H1 (cell line): ENCODE data around the gene RNF183. TPM values are rescaled to one million over a fixed set of nuclear protein-coding genes. Genes with fewer than 3 reads are reported as not detected.

Experiments
- CTCF ChIA-PET: fragments of 300-600 bp; sonication (Branson Sonifier 250); formaldehyde crosslinking; loops from one replicate; lab custom pipeline; 2021; ENCODE audit not compliant: partially characterized antibody; lab: Charles Lee
- POLR2A ChIA-PET: fragments of 300-600 bp; sonication (Branson Sonifier 250); formaldehyde crosslinking; loops from one replicate; lab custom pipeline; 2021; ENCODE audit warnings: inconsistent platforms; ENCODE audit not compliant: partially characterized antibody; lab: Charles Lee
- DNase-seq, 2 experiments: peaks; one replicate each; pipeline versions ENCODE4 v3.0.0 to v3.0.0-alpha.2; 2010 to 2022; ENCODE audit warnings: low spot score in 2 of 2, low read depth in 1 of 2, mixed read lengths in 1 of 2
- FAIRE-seq: peaks from 2 replicates; lab custom pipeline; 2011; peaks lifted over from hg19 to GRCh38; lab: Jason Lieb, UNC
- H2AFZ ChIP-seq: 2 replicates; pipeline ENCODE4 v1.8.1; 2012; ENCODE audit warnings: low read length, inconsistent platforms
- H2AK5ac ChIP-seq: 2 replicates; pipeline ENCODE4 v1.6.1; 2013; ENCODE audit warnings: low read depth, low read length
- H2BK120ac ChIP-seq: replicated peaks from 2 replicates; pipeline ENCODE3; 2013; ENCODE audit warnings: low read depth, low read length, inconsistent platforms
- H2BK12ac ChIP-seq: 2 replicates; pipeline ENCODE4 v1.6.1; 2013; ENCODE audit warnings: low read depth, low read length
- H2BK15ac ChIP-seq: 2 replicates; pipeline ENCODE4 v1.6.1; 2013; ENCODE audit warnings: low read length
- H2BK20ac ChIP-seq: 2 replicates; pipeline ENCODE4 v1.6.1; 2013; ENCODE audit warnings: low read length
- H2BK5ac ChIP-seq: 2 replicates; pipeline ENCODE4 v1.6.1; 2013; ENCODE audit warnings: low read depth, low read length
- H3K14ac ChIP-seq: 2 replicates; pipeline ENCODE4 v1.6.1; 2013; ENCODE audit warnings: inconsistent platforms; ENCODE audit not compliant: insufficient read length
- H3K18ac ChIP-seq: 2 replicates; pipeline ENCODE4 v1.6.1; 2013; ENCODE audit warnings: low read length; ENCODE audit errors: extremely low read depth
- H3K23ac ChIP-seq: 2 replicates; pipeline ENCODE4 v1.6.1; 2013; ENCODE audit warnings: inconsistent platforms; ENCODE audit not compliant: insufficient read length
- H3K23me2 ChIP-seq: 2 replicates; pipeline ENCODE4 v1.6.1; 2013; ENCODE audit warnings: low read depth, low read length
- H3K27ac ChIP-seq: 2 replicates; pipeline ENCODE4 v1.6.1; 2011; ENCODE audit warnings: low read depth, low read length, inconsistent platforms
- H3K27me3 ChIP-seq, 4 experiments: replicated peaks in 1 of 4; 1 replicate in 1 of 4; 2 replicates in 3 of 4; pipeline versions ENCODE4 v1.6.1 to v1.8.1; 2011 to 2013; ENCODE audit warnings: low read length in 3 of 4, mild to moderate bottlenecking in 3 of 4, inconsistent platforms in 2 of 4, mixed read lengths in 2 of 4, moderate library complexity in 1 of 4; ENCODE audit not compliant: control insufficient read depth in 3 of 4, insufficient read depth in 3 of 4; ENCODE audit errors: extremely low read depth in 1 of 4
- H3K36me3 ChIP-seq, 4 experiments: 2 replicates each; pipeline versions ENCODE4 v1.6.1 to v1.8.1; 2011 to 2013; ENCODE audit warnings: mild to moderate bottlenecking in 4 of 4, low read length in 3 of 4, moderate library complexity in 2 of 4, control low read depth in 1 of 4, inconsistent platforms in 1 of 4; ENCODE audit not compliant: insufficient read depth in 4 of 4, control insufficient read depth in 2 of 4
- H3K4ac ChIP-seq: replicated peaks from 2 replicates; pipeline ENCODE3; 2013; ENCODE audit warnings: low read length, low read depth, mixed read lengths, inconsistent platforms; ENCODE audit not compliant: insufficient read length
- H3K4me1 ChIP-seq, 4 experiments: replicated peaks in 1 of 4; 1 replicate in 1 of 4; 2 replicates in 3 of 4; pipeline versions ENCODE4 v1.6.1 to v1.8.1; 2011 to 2013; ENCODE audit warnings: low read length in 3 of 4, inconsistent platforms in 2 of 4, mixed read lengths in 1 of 4; ENCODE audit not compliant: insufficient read depth in 4 of 4, control insufficient read depth in 3 of 4
- H3K4me2 ChIP-seq, 2 experiments: 2 replicates each; pipeline versions ENCODE4 v1.6.1 to v1.8.1; 2011 to 2013; ENCODE audit warnings: low read depth in 2 of 2, low read length in 2 of 2, control low read depth in 1 of 2, inconsistent platforms in 1 of 2, mild to moderate bottlenecking in 1 of 2; ENCODE audit not compliant: insufficient read depth in 1 of 2
- H3K4me3 ChIP-seq, 4 experiments: fragments of 200-600, 300-600 bp in 1 of 4; sonication (generic), shearing (Covaris generic), sonication (Bioruptor Twin) in 1 of 4; 2 replicates each; pipeline versions ENCODE4 v1.5.1 to v1.8.1; 2011 to 2016; ENCODE audit warnings: low read length in 4 of 4, low read depth in 3 of 4, control low read depth in 2 of 4, inconsistent platforms in 2 of 4, mild to moderate bottlenecking in 2 of 4, mixed read lengths in 1 of 4, moderate library complexity in 1 of 4; ENCODE audit not compliant: insufficient read depth in 2 of 4; ENCODE audit errors: extremely low read depth in 1 of 4
- H3K56ac ChIP-seq: replicated peaks from 2 replicates; pipeline ENCODE3; 2013; ENCODE audit warnings: low read depth, mild to moderate bottlenecking, mixed read lengths, low read length, inconsistent platforms; ENCODE audit not compliant: insufficient read length
- H3K79me1 ChIP-seq: 2 replicates; pipeline ENCODE4 v1.6.1; 2013; ENCODE audit warnings: low read depth, low read length, control low read depth
- H3K79me2 ChIP-seq, 2 experiments: 2 replicates each; pipeline versions ENCODE4 v1.6.1 to v1.8.1; 2012 to 2013; ENCODE audit warnings: low read length in 2 of 2, mild to moderate bottlenecking in 2 of 2, inconsistent platforms in 1 of 2; ENCODE audit not compliant: insufficient read depth in 2 of 2, control insufficient read depth in 1 of 2
- H3K9ac ChIP-seq, 4 experiments: replicated peaks in 1 of 4; 1 replicate in 1 of 4; 2 replicates in 3 of 4; pipeline versions ENCODE4 v1.6.1 to v1.8.1; 2011 to 2013; ENCODE audit warnings: low read depth in 3 of 4, low read length in 3 of 4, control low read depth in 2 of 4, mild to moderate bottlenecking in 2 of 4, moderate library complexity in 2 of 4, inconsistent platforms in 1 of 4; ENCODE audit errors: extremely low read depth in 1 of 4
- H3K9me3 ChIP-seq, 2 experiments: 2 replicates each; pipeline versions ENCODE4 v1.6.1 to v1.8.1; 2012 to 2013; ENCODE audit warnings: mild to moderate bottlenecking in 2 of 2, moderate library complexity in 2 of 2, control low read depth in 1 of 2, inconsistent platforms in 1 of 2, low read depth in 1 of 2, low read length in 1 of 2, mixed read lengths in 1 of 2; ENCODE audit not compliant: insufficient read depth in 2 of 2
- H4K20me1 ChIP-seq, 2 experiments: replicated peaks in 1 of 2; 2 replicates each; pipeline versions ENCODE3 to v1.8.1; 2011 to 2013; ENCODE audit warnings: inconsistent platforms in 2 of 2, low read length in 2 of 2, mild to moderate bottlenecking in 1 of 2; ENCODE audit not compliant: insufficient read depth in 2 of 2, control insufficient read depth in 1 of 2
- H4K5ac ChIP-seq: 2 replicates; pipeline ENCODE4 v1.6.1; 2013; ENCODE audit warnings: low read length, low read depth, mixed read lengths, inconsistent platforms; ENCODE audit not compliant: insufficient read length
- H4K8ac ChIP-seq: 2 replicates; pipeline ENCODE4 v1.8.0; 2013; ENCODE audit warnings: mild to moderate bottlenecking, moderate library complexity, low read length, inconsistent platforms; ENCODE audit not compliant: insufficient read depth; ENCODE audit errors: extremely low read depth
- H4K91ac ChIP-seq: replicated peaks from 2 replicates; pipeline ENCODE3; 2013; ENCODE audit warnings: low read length, mixed read lengths, inconsistent platforms; ENCODE audit not compliant: insufficient read length
- BRCA1 ChIP-seq: IDR thresholded peaks from 2 replicates; pipeline ENCODE4 v1.6.1; 2012; ENCODE audit warnings: low read depth, low read length, improper control_type of control experiment
- GABPA ChIP-seq: IDR thresholded peaks from 2 replicates; pipeline ENCODE4 v1.6.1; 2011; ENCODE audit warnings: mild to moderate bottlenecking, low read length, moderate library complexity, borderline replicate concordance; ENCODE audit not compliant: insufficient read depth
- KDM1A ChIP-seq: fragments of 200-600, 300-600 bp; sonication (generic); IDR thresholded peaks from 2 replicates; pipeline ENCODE4 v1.7.1; 2016; ENCODE audit warnings: mild to moderate bottlenecking, low read length, borderline replicate concordance
- RAD21 ChIP-seq, 2 experiments: IDR thresholded peaks in 1 of 2; conservative IDR thresholded peaks in 1 of 2; 2 replicates each; pipeline ENCODE4 v1.6.1; 2011; ENCODE audit warnings: low read depth in 2 of 2, low read length in 2 of 2, improper control_type of control experiment in 1 of 2, inconsistent platforms in 1 of 2, mild to moderate bottlenecking in 1 of 2, moderate library complexity in 1 of 2
- SP1 ChIP-seq: IDR thresholded peaks from 2 replicates; pipeline ENCODE4 v1.6.1; 2011; ENCODE audit warnings: low read depth, low read length
- TBP ChIP-seq: IDR thresholded peaks from 2 replicates; pipeline ENCODE4 v1.6.1; 2011; ENCODE audit warnings: low read depth, low read length, improper control_type of control experiment
- WGBS, 2 experiments: shearing (Covaris generic) in 1 of 2; methylation state at CpG; one replicate each; pipeline versions ENCODE4 v1.1.6 to v1.1.7; 2013 to 2015; ENCODE audit warnings: low lambda C conversion rate in 2 of 2, mixed read lengths in 2 of 2, inconsistent platforms in 1 of 2, low coverage in 1 of 2, missing lambda C conversion rate in 1 of 2; ENCODE audit not compliant: insufficient replicate concordance in 2 of 2, insufficient coverage in 1 of 2, insufficient read length in 1 of 2; ENCODE audit errors: extremely low coverage in 1 of 2, missing lambda C conversion rate in 1 of 2; 5-methylcytosine and 5-hydroxymethylcytosine counted together
- polyA plus RNA-seq, 7 experiments: library from polyadenylated mRNA; depleted of rRNA in 3 of 7; stranded (reverse) in 5 of 7; unstranded in 2 of 7; fragments of >200 nt in 5 of 7; fragments of 200-250 nt in 2 of 7; gene quantifications; 1 replicate in 5 of 7; 2 replicates in 1 of 7; 4 replicates in 1 of 7; pipeline versions ENCODE4 v1.2.1 to v1.2.3, GENCODE V29; 2011 to 2013; ENCODE audit warnings: missing spikeins in 2 of 7, mixed read lengths in 2 of 7
- total RNA-seq: library from RNA; stranded (reverse); fragmentation: NEBNext Ultra II Directional; extraction: Animal tissue kit (Norgen Biotek cat#: 25700); gene quantifications from 2 replicates; pipeline ENCODE4 v1.2.1, GENCODE V29; 2021

Gene RNF183
- total and polyA plus RNA-seq, 2 of the 8 experiments (the other 6 are each of a cell fraction or from before 2014, with no cell fraction given) = 0.15 TPM; not detected in 1

DNA sequence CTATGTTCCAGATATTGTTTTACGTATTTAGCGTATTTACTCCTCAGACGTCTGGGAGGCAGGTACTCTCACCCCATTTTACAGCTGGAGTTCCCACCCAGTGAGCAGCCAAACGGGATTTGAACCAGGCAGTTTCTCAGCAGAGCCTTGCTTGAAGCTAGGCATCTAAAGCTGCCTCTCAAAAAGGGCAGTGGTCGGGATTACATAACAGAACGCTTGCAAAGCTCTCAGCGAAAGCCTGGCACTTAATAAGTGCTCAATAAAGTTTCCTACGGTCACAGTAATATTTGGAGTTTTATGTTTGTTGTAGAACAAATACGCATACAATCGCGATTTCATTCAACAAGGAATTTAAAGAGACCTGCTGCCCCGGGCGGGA lies 45.9 kb upstream of the RNF183 start:
- H4K5ac ChIP-seq = no peak overlapping the region
- H2BK12ac ChIP-seq = no peak overlapping the region
- no peaks in the 10 kb centered on the region for H3K79me2 ChIP-seq
- peak overlapping the region in 1 of 4 experiments; percentile 48; a peak in 1 of 7 replicates for H3K9ac ChIP-seq
- H3K27ac ChIP-seq = no peak overlapping the region
- H3K27me3 ChIP-seq = peaks cover 0 to 14% (median 2%) of the 10 kb centered on the region in 4 experiments; a peak in 5 of 7 replicates
- no peak overlapping the region for H3K56ac ChIP-seq
- H3K14ac ChIP-seq = no peak overlapping the region
- H3K9me3 ChIP-seq = no peaks in the 10 kb centered on the region
- no peak overlapping the region for H2BK120ac ChIP-seq
- H3K23me2 ChIP-seq = peaks cover 11% of the 10 kb centered on the region; the same call in 1 of the 2 replicates
- FAIRE-seq (no peak), DNase-seq (peak in 1 of 2 experiments; percentile 53)
- no peak for TF ChIP-seq GABPA
- no peak for TF ChIP-seq SP1
- peak; percentile 24; the same call in 1 of the 2 replicates for TF ChIP-seq KDM1A
- TF ChIP-seq BRCA1 = no peak
- TF ChIP-seq RAD21 (IDR thresholded peaks at IDR 0.05 in 1 of 2, conservative IDR thresholded peaks at IDR 0.05 in 1 of 2; ENCODE audit: low read depth in 2 of 2, low read length in 2 of 2) = no peak
- no peak for TF ChIP-seq TBP
- peaks cover 5 to 14% (median 10%) of the 10 kb centered on the region in 4 experiments for H3K4me1 ChIP-seq
- H3K18ac ChIP-seq = no peak overlapping the region
- WGBS, 2 experiments = 21% methylated on average over 11 of the region's 13 CpGs; no CpG with 5 or more reads in 1 of the 2 experiments
- ChIA-PET POLR2A (interaction anchor here (1.0 to 2.8 kb wide), 7 partner anchors 8 to 47 kb away, joined by 3 to 11 read pairs (median 4); partner anchors contain the start of gene WDR31), CTCF (interaction anchor here (0.5 to 2.5 kb wide), 8 partner anchors 9 to 239 kb away, joined by 3 to 11 read pairs (median 4); partner anchors contain the start of genes CDC26 and PRPF4)
- H3K36me3 ChIP-seq = no peaks in the 10 kb centered on the region
- H3K4ac ChIP-seq = no peak overlapping the region
- no peak overlapping the region for H2BK20ac ChIP-seq
- H2BK15ac ChIP-seq = no peak overlapping the region
- no peaks in the 10 kb centered on the region; the same call in none of the 2 replicates for H3K79me1 ChIP-seq
- H3K23ac ChIP-seq = no peak overlapping the region
- H3K4me2 ChIP-seq = peak overlapping the region; percentile 56 to 86
- no peak overlapping the region for H2BK5ac ChIP-seq
- no peak overlapping the region for H4K91ac ChIP-seq
- no peak overlapping the region for H2AK5ac ChIP-seq
- H4K8ac ChIP-seq = no peak overlapping the region
- peak overlapping the region; percentile 27 for H2AFZ ChIP-seq
- H3K4me3 ChIP-seq = peak overlapping the region; percentile 75 to 89 (median 76)
- peaks cover 0 to 2% of the 10 kb centered on the region in 2 experiments for H4K20me1 ChIP-seq
